Large intestine (tissue), 3 donors: ENCODE results near the gene HOXD13. TPM values are rescaled to one million over a fixed set of nuclear protein-coding genes. Genes with fewer than 3 reads are reported as not detected.
A peak's percentile ranks its signal among the peaks of the same experiment; 100 is the strongest.

Experiments used
- DNase-seq, 2 donors: peaks; one replicate each; pipeline versions ENCODE4 v3.0.0 to v3.0.0-alpha.2; 2013
- H3K27ac ChIP-seq: one replicate; pipeline ENCODE4 v1.5.1; 2013; ENCODE audit warnings: low read length
- H3K27me3 ChIP-seq: 2 replicates; pipeline ENCODE4 v1.6.1; 2013; ENCODE audit warnings: low read length; ENCODE audit not compliant: control insufficient read depth, insufficient read depth
- H3K36me3 ChIP-seq: 2 replicates; pipeline ENCODE4 v1.6.1; 2013; ENCODE audit warnings: low read length; ENCODE audit not compliant: control insufficient read depth, insufficient read depth
- H3K4me1 ChIP-seq: one replicate; pipeline ENCODE4 v1.6.1; 2013; ENCODE audit warnings: low read length; ENCODE audit not compliant: control insufficient read depth, insufficient read depth
- H3K4me3 ChIP-seq: one replicate; pipeline ENCODE4 v1.5.1; 2013; ENCODE audit warnings: low read length
- H3K9me3 ChIP-seq: one replicate; pipeline ENCODE4 v1.6.1; 2013; ENCODE audit warnings: mild to moderate bottlenecking, low read depth, low read length, moderate library complexity; ENCODE audit not compliant: control insufficient read depth
- whole genome bisulfite sequencing: methylation state at CpG from one replicate; pipeline ENCODE4 v1.1.5; 2013; ENCODE audit warnings: low lambda C conversion rate; ENCODE audit not compliant: insufficient coverage; 5-methylcytosine and 5-hydroxymethylcytosine counted together
- polyA plus RNA-seq: library from polyadenylated mRNA; unstranded; fragments of 120-200 nt; gene quantifications from one replicate; pipeline ENCODE4 v1.2.1, GENCODE V29; 2013

The HOXD13 gene
- polyA plus RNA-seq, 1 donor, result not detected

- DNase-seq, result no peak
- H3K27ac ChIP-seq, result no peak overlapping the region
- H3K36me3 ChIP-seq, result no peaks in the 10 kb centered on the region
- no peak overlapping the region for H3K4me3 ChIP-seq
- H3K4me1 ChIP-seq, result no peaks in the 10 kb centered on the region
- peaks cover 4% of the 10 kb centered on the region for H3K9me3 ChIP-seq
- H3K27me3 ChIP-seq, result peaks cover 95% of the 10 kb centered on the region
- 0% methylated on average over 3 of the region's 29 CpGs for WGBS
Measured at GRCh38 chr2:176072951-176073904, 19.3 kb upstream of the HOXD13 start.

- Histone ChIP-seq H3K27ac (no peak overlapping the region), H3K27me3 (peaks cover 95% of the 10 kb centered on the region), H3K4me3 (no peak overlapping the region), H3K9me3 (peaks cover 9% of the 10 kb centered on the region), H3K36me3 (no peaks in the 10 kb centered on the region), H3K4me1 (peaks cover 4% of the 10 kb centered on the region)
- no peak for DNase-seq
- 40% methylated on average over 2 of the region's 7 CpGs for WGBS
Measured at GRCh38 chr2:176074919-176075425, 17.5 kb upstream of the HOXD13 start.

GRCh38 chr2:176075481-176075880 is 17.0 kb upstream of the HOXD13 start:
- H3K27ac ChIP-seq, result no peak overlapping the region
- peaks cover 4% of the 10 kb centered on the region for H3K4me1 ChIP-seq
- H3K4me3 ChIP-seq, result no peak overlapping the region
- peaks cover 93% of the 10 kb centered on the region for H3K27me3 ChIP-seq
- H3K36me3 ChIP-seq, result no peaks in the 10 kb centered on the region
- peak in 1 of 2 donors; percentile 1 for DNase-seq
- H3K9me3 ChIP-seq, result peaks cover 9% of the 10 kb centered on the region
- WGBS, result 10% methylated on average over 2 of the region's 15 CpGs

GRCh38 chr2:176076063-176076462 is 16.5 kb upstream of the HOXD13 start:
- WGBS, result 12% methylated on average over 4 of the region's 7 CpGs
- peaks cover 93% of the 10 kb centered on the region for H3K27me3 ChIP-seq
- H3K4me1 ChIP-seq, result peaks cover 4% of the 10 kb centered on the region
- DNase-seq, result no peak
- H3K36me3 ChIP-seq, result no peaks in the 10 kb centered on the region
- no peak overlapping the region for H3K4me3 ChIP-seq
- H3K9me3 ChIP-seq, result peaks cover 15% of the 10 kb centered on the region
- no peak overlapping the region for H3K27ac ChIP-seq

GRCh38 chr2:176076796-176077195 is 15.7 kb upstream of the HOXD13 start:
- Histone ChIP-seq H3K27ac (no peak overlapping the region), H3K4me1 (peaks cover 4% of the 10 kb centered on the region), H3K4me3 (no peak overlapping the region), H3K9me3 (peaks cover 11% of the 10 kb centered on the region), H3K27me3 (peaks cover 93% of the 10 kb centered on the region), H3K36me3 (no peaks in the 10 kb centered on the region)
- WGBS, result no CpG with 5 or more reads among the region's 2 CpGs
- no peak for DNase-seq

GRCh38 chr2:176078541-176079284 is 13.8 kb upstream of the HOXD13 start:
- peaks cover 24% of the 10 kb centered on the region for H3K9me3 ChIP-seq
- no CpG with 5 or more reads among the region's 25 CpGs for WGBS
- no peak for DNase-seq
- no peaks in the 10 kb centered on the region for H3K36me3 ChIP-seq
- H3K27ac ChIP-seq, result no peak overlapping the region
- peaks cover 4% of the 10 kb centered on the region for H3K4me1 ChIP-seq
- H3K4me3 ChIP-seq, result no peak overlapping the region
- peaks cover 93% of the 10 kb centered on the region for H3K27me3 ChIP-seq

GRCh38 chr2:176079285-176079830 is 13.2 kb upstream of the HOXD13 start:
- H3K4me1 ChIP-seq, result peaks cover 4% of the 10 kb centered on the region
- H3K36me3 ChIP-seq, result no peaks in the 10 kb centered on the region
- H3K9me3 ChIP-seq, result peaks cover 28% of the 10 kb centered on the region
- no CpG with 5 or more reads among the region's 30 CpGs for WGBS
- H3K27ac ChIP-seq, result no peak overlapping the region
- no peak for DNase-seq
- H3K4me3 ChIP-seq, result no peak overlapping the region
- H3K27me3 ChIP-seq, result peaks cover 93% of the 10 kb centered on the region

- DNase-seq, result no peak
- WGBS, result no CpG with 5 or more reads among the region's 86 CpGs
- Histone ChIP-seq H3K27me3 (peaks cover 93% of the 10 kb centered on the region), H3K9me3 (peaks cover 30% of the 10 kb centered on the region), H3K36me3 (no peaks in the 10 kb centered on the region), H3K4me3 (no peak overlapping the region), H3K4me1 (peaks cover 4% of the 10 kb centered on the region), H3K27ac (no peak overlapping the region)
Measured at GRCh38 chr2:176079831-176080539, 12.5 kb upstream of the HOXD13 start.

GRCh38 chr2:176080540-176081375 is 11.8 kb upstream of the HOXD13 start:
- Histone ChIP-seq H3K4me3 (no peak overlapping the region), H3K27me3 (peaks cover 93% of the 10 kb centered on the region), H3K9me3 (peaks cover 33% of the 10 kb centered on the region), H3K4me1 (peaks cover 4% of the 10 kb centered on the region), H3K36me3 (no peaks in the 10 kb centered on the region), H3K27ac (no peak overlapping the region)
- no CpG with 5 or more reads among the region's 68 CpGs for WGBS
- DNase-seq, result peak in 1 of 2 donors; percentile 51
